ENCODE data around the gene LRRC1. TPM values are rescaled to one million over a fixed set of nuclear protein-coding genes. Genes with fewer than 3 reads are reported as not detected.

The LRRC1 gene
- total and polyA plus RNA-seq, 2 of the 13 experiments (the other 11 are each of a cell fraction or from before 2014, with no cell fraction given): 15.6 to 27.7 TPM

DNA sequence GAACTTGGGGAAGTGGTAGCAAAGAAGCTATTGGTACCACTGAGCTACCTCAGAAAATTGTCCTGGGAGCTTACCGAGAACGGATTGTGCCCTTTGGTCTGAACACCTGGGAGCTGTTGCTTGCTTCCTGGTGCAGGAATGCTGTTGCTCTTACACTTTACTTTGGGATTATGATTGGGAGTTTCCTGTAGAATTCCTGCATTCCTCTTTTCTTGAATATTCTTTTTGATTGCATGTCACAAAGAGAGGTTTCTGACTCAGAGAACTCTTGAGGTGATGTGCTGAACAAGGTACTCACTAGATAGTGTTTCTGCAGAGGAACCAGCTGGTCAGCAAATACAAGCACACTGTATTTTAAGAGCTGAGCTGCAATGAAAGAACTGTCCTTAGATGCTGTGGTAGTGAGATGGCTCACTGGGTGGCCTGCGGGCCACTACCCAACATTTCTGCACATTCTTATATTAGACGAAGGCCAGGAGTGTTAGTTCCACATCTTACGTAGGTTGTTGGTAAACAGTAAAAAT, 35.0 kb downstream of the LRRC1 start (continued):
- TF ChIP-seq SIN3A (IDR thresholded peaks at IDR 0.05; ENCODE audit: borderline replicate concordance, low read depth, low read length): no peak
- no peak for TF ChIP-seq STAT6 (CRISPR knock-in tag; IDR thresholded peaks at IDR 0.05; ENCODE audit: borderline replicate concordance)
- TF ChIP-seq MZF1 (CRISPR knock-in tag; IDR thresholded peaks at IDR 0.05; ENCODE audit: borderline replicate concordance): no peak
- TF ChIP-seq ZNF766 (CRISPR knock-in tag; IDR thresholded peaks at IDR 0.05; ENCODE audit: borderline replicate concordance): no peak
- no peak for TF ChIP-seq SP1 (IDR thresholded peaks at IDR 0.05)
- TF ChIP-seq SP1 (CRISPR knock-in tag; IDR thresholded peaks at IDR 0.05): no peak
- TF ChIP-seq NFKB2 (CRISPR knock-in tag; IDR thresholded peaks at IDR 0.05; ENCODE audit: borderline replicate concordance): no peak
- TF ChIP-seq POGZ (CRISPR knock-in tag; IDR thresholded peaks at IDR 0.05): peak; percentile 55
- no peak for TF ChIP-seq JARID2 (CRISPR knock-in tag; IDR thresholded peaks at IDR 0.05; ENCODE audit: insufficient replicate concordance)
- TF ChIP-seq TRIM24 (CRISPR knock-in tag; IDR thresholded peaks at IDR 0.05): no peak
- TF ChIP-seq ARID5B (CRISPR knock-in tag; IDR thresholded peaks at IDR 0.05): peak; percentile 49
- TF ChIP-seq IKZF4 (CRISPR knock-in tag; IDR thresholded peaks at IDR 0.05; ENCODE audit: borderline replicate concordance, low read depth, not compliant biosample characterization): no peak
- TF ChIP-seq ZBTB7B (CRISPR knock-in tag; IDR thresholded peaks at IDR 0.05): no peak
- TF ChIP-seq ZNF264 (CRISPR knock-in tag; IDR thresholded peaks at IDR 0.05): peak; percentile 48
- peak; percentile 48 for TF ChIP-seq PAXIP1 (CRISPR knock-in tag; conservative IDR thresholded peaks at IDR 0.05)
- TF ChIP-seq ZNF737 (CRISPR knock-in tag; IDR thresholded peaks at IDR 0.05; ENCODE audit: borderline replicate concordance): no peak
- TF ChIP-seq ZFP91 (CRISPR knock-in tag; IDR thresholded peaks at IDR 0.05; ENCODE audit: borderline replicate concordance): no peak
- no peak for TF ChIP-seq ZNF557 (CRISPR knock-in tag; IDR thresholded peaks at IDR 0.05)
- TF ChIP-seq ZNF335 (CRISPR knock-in tag; IDR thresholded peaks at IDR 0.05): no peak

Measured in HepG2 (cell line).